Thoracic aorta (tissue), 2 donors: ENCODE data around the gene CDC42BPB. TPM values are rescaled to one million over a fixed set of nuclear protein-coding genes. Genes with fewer than 3 reads are reported as not detected.

ENCODE experiments used
- ATAC-seq: fragments of 150-250 bp; one replicate; pipeline ENCODE4 v1.8.0; 2017; ENCODE audit warnings: low read depth; ENCODE audit not compliant: insufficient number of reproducible peaks, low FRiP score
- DNase-seq: peaks from one replicate; pipeline ENCODE4 v3.0.0-alpha.2; 2020; ENCODE audit warnings: low spot score
- H3K27ac ChIP-seq, 2 donors: fragments of 200-600 bp; sonication (generic); 1 replicate in 1 of 2; 2 replicates in 1 of 2; pipeline ENCODE4 v1.5.1; 2016; ENCODE audit warnings: mild to moderate bottlenecking in 2 of 2, moderate library complexity in 2 of 2
- H3K27me3 ChIP-seq: fragments of 200-600 bp; sonication (generic); replicated peaks from 2 replicates; pipeline ENCODE4 v1.6.0; 2016; ENCODE audit warnings: mild to moderate bottlenecking; ENCODE audit not compliant: insufficient read depth
- H3K36me3 ChIP-seq: fragments of 200-600 bp; sonication (generic); one replicate; pipeline ENCODE4 v1.5.1; 2016
- H3K4me1 ChIP-seq, 2 donors: fragments of 200-600 bp; sonication (generic); 1 replicate in 1 of 2; 2 replicates in 1 of 2; pipeline versions ENCODE4 v1.5.1 to v1.6.0; 2016; ENCODE audit warnings: low read depth in 2 of 2, mild to moderate bottlenecking in 1 of 2; ENCODE audit not compliant: control insufficient read depth in 1 of 2
- H3K4me3 ChIP-seq: fragments of 200-600 bp; sonication (generic); 2 replicates; pipeline ENCODE4 v1.5.1; 2016; ENCODE audit warnings: mild to moderate bottlenecking
- H3K9me3 ChIP-seq: fragments of 200-600 bp; sonication (generic); 2 replicates; pipeline ENCODE4 v1.5.1; 2016
- CTCF ChIP-seq: fragments of 200-600 bp; sonication (generic); IDR thresholded peaks from one replicate; pipeline ENCODE4 v1.5.1; 2019; ENCODE audit warnings: antibody characterized with exemption
- total RNA-seq, 2 donors: library from RNA; depleted of rRNA; stranded (reverse); fragments of >200 nt; gene quantifications; one replicate each; pipeline versions ENCODE4 v1.1.0 to v1.2.3, GENCODE V29; 2016

CDC42BPB gene, protein sequence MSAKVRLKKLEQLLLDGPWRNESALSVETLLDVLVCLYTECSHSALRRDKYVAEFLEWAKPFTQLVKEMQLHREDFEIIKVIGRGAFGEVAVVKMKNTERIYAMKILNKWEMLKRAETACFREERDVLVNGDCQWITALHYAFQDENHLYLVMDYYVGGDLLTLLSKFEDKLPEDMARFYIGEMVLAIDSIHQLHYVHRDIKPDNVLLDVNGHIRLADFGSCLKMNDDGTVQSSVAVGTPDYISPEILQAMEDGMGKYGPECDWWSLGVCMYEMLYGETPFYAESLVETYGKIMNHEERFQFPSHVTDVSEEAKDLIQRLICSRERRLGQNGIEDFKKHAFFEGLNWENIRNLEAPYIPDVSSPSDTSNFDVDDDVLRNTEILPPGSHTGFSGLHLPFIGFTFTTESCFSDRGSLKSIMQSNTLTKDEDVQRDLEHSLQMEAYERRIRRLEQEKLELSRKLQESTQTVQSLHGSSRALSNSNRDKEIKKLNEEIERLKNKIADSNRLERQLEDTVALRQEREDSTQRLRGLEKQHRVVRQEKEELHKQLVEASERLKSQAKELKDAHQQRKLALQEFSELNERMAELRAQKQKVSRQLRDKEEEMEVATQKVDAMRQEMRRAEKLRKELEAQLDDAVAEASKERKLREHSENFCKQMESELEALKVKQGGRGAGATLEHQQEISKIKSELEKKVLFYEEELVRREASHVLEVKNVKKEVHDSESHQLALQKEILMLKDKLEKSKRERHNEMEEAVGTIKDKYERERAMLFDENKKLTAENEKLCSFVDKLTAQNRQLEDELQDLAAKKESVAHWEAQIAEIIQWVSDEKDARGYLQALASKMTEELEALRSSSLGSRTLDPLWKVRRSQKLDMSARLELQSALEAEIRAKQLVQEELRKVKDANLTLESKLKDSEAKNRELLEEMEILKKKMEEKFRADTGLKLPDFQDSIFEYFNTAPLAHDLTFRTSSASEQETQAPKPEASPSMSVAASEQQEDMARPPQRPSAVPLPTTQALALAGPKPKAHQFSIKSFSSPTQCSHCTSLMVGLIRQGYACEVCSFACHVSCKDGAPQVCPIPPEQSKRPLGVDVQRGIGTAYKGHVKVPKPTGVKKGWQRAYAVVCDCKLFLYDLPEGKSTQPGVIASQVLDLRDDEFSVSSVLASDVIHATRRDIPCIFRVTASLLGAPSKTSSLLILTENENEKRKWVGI (N-terminal part only)
- 100 to 1,000 TPM; 121 to 133 TPM for total RNA-seq

DNA sequence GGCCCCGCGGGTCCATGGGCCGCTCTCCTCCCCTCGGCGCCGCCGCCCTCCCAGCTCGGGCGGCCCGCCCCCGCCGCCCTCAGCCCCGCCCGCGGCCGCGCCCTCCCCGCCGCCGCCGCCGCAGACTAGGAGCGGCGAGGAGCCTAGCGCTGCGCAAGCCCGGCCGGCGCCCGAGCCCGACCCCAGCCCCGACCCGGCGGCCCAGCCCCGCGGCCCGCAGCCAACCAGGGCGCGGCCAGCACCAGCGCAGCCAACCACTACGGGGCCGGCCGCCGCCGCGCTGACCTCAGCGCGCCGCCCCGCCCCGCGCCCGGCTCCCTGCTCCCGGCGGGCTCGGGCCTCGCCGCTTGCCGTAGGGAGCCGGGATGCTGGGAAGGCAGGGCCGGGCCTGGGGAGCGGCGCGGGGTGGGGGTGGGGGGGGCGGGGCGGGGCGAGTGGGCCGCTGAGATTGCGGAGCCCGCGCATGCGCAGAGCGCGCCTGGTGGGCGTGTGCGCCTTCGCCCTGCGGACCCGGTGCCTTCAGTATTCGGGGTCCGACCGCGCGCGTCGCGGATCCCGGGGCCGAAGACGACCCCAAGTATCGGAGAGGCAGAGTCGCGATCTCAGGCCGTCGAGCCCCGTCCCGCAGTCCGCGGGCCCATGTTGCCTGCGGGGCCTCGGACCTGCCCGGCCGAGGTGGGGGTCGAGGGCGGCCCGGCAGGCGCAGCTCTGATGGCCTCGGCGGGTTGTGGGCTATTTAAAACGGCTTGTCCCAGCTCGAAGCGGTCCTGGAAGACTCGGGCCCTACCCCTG lies at the start of gene CDC42BPB:
CDC42BPB (minus strand) TSS at position 178 of the 792 bp plus-strand sequence. CDS start 376 bp downstream, outside the sequence.
- DNase-seq, result peak; percentile 38
- peak; percentile 80 for ATAC-seq
- Histone ChIP-seq H3K9me3 (no peaks in the 10 kb centered on the region), H3K27ac (peak within 1 kb of the TSS; percentile 79 to 83), H3K27me3 (no peaks in the 10 kb centered on the region), H3K4me1 (peaks cover 20 to 46% of the 10 kb centered on the region in 2 donors), H3K36me3 (no peaks in the 10 kb centered on the region), H3K4me3 (peak within 1 kb of the TSS; percentile 91)
- no peak for TF ChIP-seq CTCF

- ATAC-seq (no peak), DNase-seq (no peak)
- H3K9me3 ChIP-seq, result no peaks in the 10 kb centered on the region
- peaks cover 3 to 35% of the 10 kb centered on the region in 2 donors for H3K4me1 ChIP-seq
- no peak overlapping the region for H3K4me3 ChIP-seq
- no peak for TF ChIP-seq CTCF
- no peaks in the 10 kb centered on the region for H3K36me3 ChIP-seq
- no peak overlapping the region for H3K27ac ChIP-seq
- peaks cover 19% of the 10 kb centered on the region for H3K27me3 ChIP-seq
These were observed 48.3 kb upstream of the CDC42BPB start for GRCh38 chr14:103105580-103106150.

- ATAC-seq (peak; percentile 66), DNase-seq (no peak)
- H3K4me1 ChIP-seq, result peaks cover 2 to 27% of the 10 kb centered on the region in 2 donors
These were observed 47.5 kb upstream of the CDC42BPB start for GRCh38 chr14:103104654-103105452.

More at GRCh38 chr14:103104654-103105452, 47.5 kb upstream of the CDC42BPB start:
- no peaks in the 10 kb centered on the region for H3K36me3 ChIP-seq
- H3K27ac ChIP-seq, result no peak overlapping the region
- peaks cover 19% of the 10 kb centered on the region for H3K27me3 ChIP-seq
- no peak overlapping the region for H3K4me3 ChIP-seq
- H3K9me3 ChIP-seq, result no peaks in the 10 kb centered on the region
- TF ChIP-seq CTCF, result peak; percentile 99
